ENCODE data around the gene ZNF385B. TPM values are rescaled to one million over a fixed set of nuclear protein-coding genes. Genes with fewer than 3 reads are reported as not detected.

ZNF385B gene
- total RNA-seq, 1 donor from 2014 or later, result not detected

GRCh38 chr2:179686718-179687342 lies 174.6 kb downstream of the ZNF385B start:
- TF ChIP-seq, protein P1, sequence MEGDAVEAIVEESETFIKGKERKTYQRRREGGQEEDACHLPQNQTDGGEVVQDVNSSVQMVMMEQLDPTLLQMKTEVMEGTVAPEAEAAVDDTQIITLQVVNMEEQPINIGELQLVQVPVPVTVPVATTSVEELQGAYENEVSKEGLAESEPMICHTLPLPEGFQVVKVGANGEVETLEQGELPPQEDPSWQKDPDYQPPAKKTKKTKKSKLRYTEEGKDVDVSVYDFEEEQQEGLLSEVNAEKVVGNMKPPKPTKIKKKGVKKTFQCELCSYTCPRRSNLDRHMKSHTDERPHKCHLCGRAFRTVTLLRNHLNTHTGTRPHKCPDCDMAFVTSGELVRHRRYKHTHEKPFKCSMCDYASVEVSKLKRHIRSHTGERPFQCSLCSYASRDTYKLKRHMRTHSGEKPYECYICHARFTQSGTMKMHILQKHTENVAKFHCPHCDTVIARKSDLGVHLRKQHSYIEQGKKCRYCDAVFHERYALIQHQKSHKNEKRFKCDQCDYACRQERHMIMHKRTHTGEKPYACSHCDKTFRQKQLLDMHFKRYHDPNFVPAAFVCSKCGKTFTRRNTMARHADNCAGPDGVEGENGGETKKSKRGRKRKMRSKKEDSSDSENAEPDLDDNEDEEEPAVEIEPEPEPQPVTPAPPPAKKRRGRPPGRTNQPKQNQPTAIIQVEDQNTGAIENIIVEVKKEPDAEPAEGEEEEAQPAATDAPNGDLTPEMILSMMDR (IDR thresholded peaks at IDR 0.05; ENCODE audit: insufficient read depth, low read length, severe bottlenecking), result no peak

DNA sequence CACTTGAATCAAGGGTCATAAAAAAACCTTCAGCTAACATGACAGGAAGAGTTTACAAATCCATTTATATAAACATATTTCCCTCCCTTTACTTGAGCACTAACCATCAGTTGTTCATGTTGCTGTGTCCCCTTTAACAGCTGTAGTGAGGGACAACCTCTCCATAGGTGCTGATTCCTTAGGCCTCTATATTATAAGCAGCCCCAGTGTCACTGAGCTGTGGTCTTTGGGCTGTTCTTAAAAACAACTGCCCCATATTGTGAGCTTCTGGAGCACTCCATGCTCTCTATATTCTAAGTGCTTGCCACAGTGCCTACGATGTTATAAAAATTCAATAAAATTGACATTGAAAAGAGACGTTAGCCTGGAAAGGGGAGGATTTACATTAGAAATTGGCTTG lies 175.3 kb downstream of the ZNF385B start:
- TF ChIP-seq, protein P1 (IDR thresholded peaks at IDR 0.05; ENCODE audit: insufficient read depth, low read length, severe bottlenecking), result no peak
- DNase-seq (ENCODE audit: low read depth) (no peak), FAIRE-seq (no peak)
- Histone ChIP-seq H3K27me3 (ENCODE audit: control insufficient read depth, insufficient read depth, low read length) (no peaks in the 10 kb centered on the region), H3K4me3 (ENCODE audit: low read depth, low read length) (no peak overlapping the region), H3K36me3 (ENCODE audit: control insufficient read depth, insufficient read depth, low read length) (no peaks in the 10 kb centered on the region)

More at GRCh38 chr2:179686718-179687342, 174.6 kb downstream of the ZNF385B start:
- Histone ChIP-seq H3K27me3 (ENCODE audit: control insufficient read depth, insufficient read depth, low read length) (no peaks in the 10 kb centered on the region), H3K36me3 (ENCODE audit: control insufficient read depth, insufficient read depth, low read length) (no peaks in the 10 kb centered on the region), H3K4me3 (ENCODE audit: low read depth, low read length) (no peak overlapping the region)
- FAIRE-seq (no peak), DNase-seq (ENCODE audit: low read depth) (peak; percentile 17)

DNA sequence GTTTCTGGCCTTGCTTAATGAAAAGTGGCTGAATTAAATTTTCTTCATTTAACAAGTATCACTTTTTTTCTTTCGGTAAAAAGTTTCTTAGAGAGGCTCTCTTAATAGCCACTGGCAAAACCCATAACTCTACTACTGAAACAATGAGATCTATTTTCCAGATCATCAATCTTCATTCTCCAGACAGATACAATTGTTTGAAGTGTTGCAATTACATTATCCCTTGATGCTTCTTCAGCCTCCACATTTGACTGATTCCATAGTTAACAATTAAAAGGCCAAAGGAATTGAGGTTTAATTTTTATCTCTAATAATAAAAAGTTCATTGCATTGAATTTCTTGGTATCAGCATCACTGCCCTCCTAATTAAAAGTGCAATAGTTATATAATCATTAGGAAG lies 176.3 kb downstream of the ZNF385B start:
- TF ChIP-seq, protein P1 (IDR thresholded peaks at IDR 0.05; ENCODE audit: insufficient read depth, low read length, severe bottlenecking), result no peak
- FAIRE-seq, result no peak

GRCh38 chr2:179682756-179683155 lies 178.7 kb downstream of the ZNF385B start:
- FAIRE-seq (no peak), DNase-seq (ENCODE audit: low read depth) (no peak)
- TF ChIP-seq, protein P1 (IDR thresholded peaks at IDR 0.05; ENCODE audit: insufficient read depth, low read length, severe bottlenecking), result no peak
- no peak overlapping the region for H3K4me3 ChIP-seq (ENCODE audit: low read depth, low read length)
- no peaks in the 10 kb centered on the region for H3K27me3 ChIP-seq (ENCODE audit: control insufficient read depth, insufficient read depth, low read length)
- H3K36me3 ChIP-seq (ENCODE audit: control insufficient read depth, insufficient read depth, low read length), result no peaks in the 10 kb centered on the region

More for the DNA sequence above, 176.3 kb downstream of the ZNF385B start:
- H3K4me3 ChIP-seq (ENCODE audit: low read depth, low read length), result no peak overlapping the region
- DNase-seq (ENCODE audit: low read depth), result no peak
- no peaks in the 10 kb centered on the region for H3K27me3 ChIP-seq (ENCODE audit: control insufficient read depth, insufficient read depth, low read length)
- no peaks in the 10 kb centered on the region for H3K36me3 ChIP-seq (ENCODE audit: control insufficient read depth, insufficient read depth, low read length)

DNA sequence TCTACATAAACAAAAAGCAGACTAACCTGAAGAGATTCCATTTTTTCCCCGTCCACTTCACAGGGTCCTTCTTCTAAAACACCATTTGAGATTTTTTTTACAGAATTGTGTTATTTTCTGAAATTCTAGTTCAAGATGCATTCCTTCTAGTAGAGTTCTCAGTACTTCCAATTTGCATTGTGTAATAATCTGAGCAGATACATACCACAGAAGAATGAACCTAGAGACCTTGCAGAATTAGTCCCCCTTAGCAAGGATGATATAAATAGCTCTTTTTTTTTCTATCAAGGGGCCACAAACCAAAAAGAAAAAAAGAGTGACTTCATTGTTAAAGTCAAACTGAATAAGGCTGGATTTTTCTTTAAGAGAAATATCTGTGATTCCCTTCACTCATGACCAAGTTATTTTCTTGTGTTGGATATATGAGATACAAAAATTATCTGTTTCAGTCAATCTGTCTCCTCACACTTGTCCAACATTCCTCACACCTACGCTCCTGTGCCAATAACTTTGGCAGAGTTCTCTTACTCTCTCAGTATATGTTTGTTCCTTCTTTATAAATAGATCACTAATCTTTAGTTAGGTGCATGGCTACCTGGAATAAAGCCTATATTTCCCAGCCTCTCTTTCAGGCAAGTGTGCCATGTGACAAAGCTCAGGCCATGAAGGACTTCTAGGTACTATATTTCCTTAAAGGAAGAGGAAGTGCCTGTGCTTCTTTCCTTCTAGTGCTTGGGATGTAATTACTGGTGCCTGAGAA lies 183.5 kb downstream of the ZNF385B start:
- Histone ChIP-seq H3K4me3 (ENCODE audit: low read depth, low read length) (no peak overlapping the region), H3K36me3 (ENCODE audit: control insufficient read depth, insufficient read depth, low read length) (no peaks in the 10 kb centered on the region), H3K27me3 (ENCODE audit: control insufficient read depth, insufficient read depth, low read length) (no peaks in the 10 kb centered on the region)
- DNase-seq (ENCODE audit: low read depth) (no peak), FAIRE-seq (no peak)
- TF ChIP-seq, protein P1 (IDR thresholded peaks at IDR 0.05; ENCODE audit: insufficient read depth, low read length, severe bottlenecking), result no peak

Measured in bronchial epithelial cell (primary cell).